PFSK-1 (cell line): ENCODE measurements around the gene FDXR.

Source experiments
- FOXP2 ChIP-seq: optimal IDR thresholded peaks from 2 replicates; pipeline ENCODE3; 2011; ENCODE audit warnings: borderline replicate concordance, control low read depth, inconsistent platforms; ENCODE audit not compliant: insufficient read depth; ENCODE audit errors: extremely low read length, extremely low read depth
- POLR2AphosphoS5 ChIP-seq: IDR thresholded peaks from 2 replicates; pipeline ENCODE4 v1.6.1; 2012; ENCODE audit warnings: low read depth, mild to moderate bottlenecking, control low read depth, low read length, moderate library complexity
- REST ChIP-seq, 2 experiments: IDR thresholded peaks; 2 replicates each; pipeline versions ENCODE4 v1.6.1 to v1.8.0; 2011 to 2012; ENCODE audit warnings: low read depth in 2 of 2, low read length in 2 of 2, control low read depth in 1 of 2, inconsistent platforms in 1 of 2, mild to moderate bottlenecking in 1 of 2, moderate library complexity in 1 of 2; ENCODE audit not compliant: insufficient read depth in 1 of 2
- SIN3A ChIP-seq: IDR thresholded peaks from 2 replicates; pipeline ENCODE4 v1.6.1; 2012; ENCODE audit warnings: mild to moderate bottlenecking, low read length, moderate library complexity, borderline replicate concordance; ENCODE audit not compliant: insufficient read depth
- TAF1 ChIP-seq: IDR thresholded peaks from 2 replicates; pipeline ENCODE4 v1.6.1; 2012; ENCODE audit warnings: low read length, control low read depth, borderline replicate concordance; ENCODE audit not compliant: insufficient read depth

FDXR gene

DNA sequence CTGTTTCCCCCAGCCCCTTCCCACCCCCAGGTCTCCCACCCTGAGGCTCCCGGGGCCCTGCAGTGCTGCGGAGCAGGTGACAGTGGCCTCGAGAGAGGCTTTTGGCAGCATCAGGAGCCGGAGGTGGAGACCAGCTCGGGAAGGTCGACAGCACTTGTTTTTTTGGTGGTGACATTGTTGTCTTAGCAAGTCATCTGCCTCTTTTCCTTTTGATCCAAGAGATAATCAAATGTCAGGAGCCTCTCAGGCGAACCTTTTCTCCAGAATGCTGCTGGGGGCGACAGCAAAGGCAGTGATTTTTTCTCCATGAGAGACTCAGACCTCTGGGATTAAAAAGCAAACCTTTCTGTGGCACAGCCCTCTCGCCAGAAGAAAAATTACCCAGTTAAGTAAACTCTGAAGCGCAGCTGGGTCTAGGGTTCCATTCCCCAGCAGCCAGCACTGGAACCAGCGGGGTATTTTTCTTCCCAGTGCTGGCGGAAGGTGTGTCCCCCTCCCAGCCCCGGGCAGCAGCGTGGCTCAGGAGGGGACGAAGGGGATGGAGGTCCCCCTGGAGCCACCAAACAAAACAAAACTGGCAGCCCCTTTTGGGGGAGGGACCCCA is 50.4 kb downstream of the FDXR start:
- TF ChIP-seq FOXP2 = no peak
- TF ChIP-seq TAF1 = no peak
- no peak for TF ChIP-seq SIN3A
- no peak for TF ChIP-seq REST (IDR thresholded peaks at IDR 0.05; ENCODE audit: insufficient read depth in 1 of 2, low read depth in 2 of 2, low read length in 2 of 2)
- TF ChIP-seq POLR2AphosphoS5 = no peak

- TF ChIP-seq FOXP2 (no peak), REST (IDR thresholded peaks at IDR 0.05; ENCODE audit: insufficient read depth in 1 of 2, low read depth in 2 of 2, low read length in 2 of 2) (no peak), POLR2AphosphoS5 (no peak), SIN3A (no peak)
Observed at GRCh38 chr17:74821655-74822334, 51.0 kb downstream of the FDXR start.

DNA sequence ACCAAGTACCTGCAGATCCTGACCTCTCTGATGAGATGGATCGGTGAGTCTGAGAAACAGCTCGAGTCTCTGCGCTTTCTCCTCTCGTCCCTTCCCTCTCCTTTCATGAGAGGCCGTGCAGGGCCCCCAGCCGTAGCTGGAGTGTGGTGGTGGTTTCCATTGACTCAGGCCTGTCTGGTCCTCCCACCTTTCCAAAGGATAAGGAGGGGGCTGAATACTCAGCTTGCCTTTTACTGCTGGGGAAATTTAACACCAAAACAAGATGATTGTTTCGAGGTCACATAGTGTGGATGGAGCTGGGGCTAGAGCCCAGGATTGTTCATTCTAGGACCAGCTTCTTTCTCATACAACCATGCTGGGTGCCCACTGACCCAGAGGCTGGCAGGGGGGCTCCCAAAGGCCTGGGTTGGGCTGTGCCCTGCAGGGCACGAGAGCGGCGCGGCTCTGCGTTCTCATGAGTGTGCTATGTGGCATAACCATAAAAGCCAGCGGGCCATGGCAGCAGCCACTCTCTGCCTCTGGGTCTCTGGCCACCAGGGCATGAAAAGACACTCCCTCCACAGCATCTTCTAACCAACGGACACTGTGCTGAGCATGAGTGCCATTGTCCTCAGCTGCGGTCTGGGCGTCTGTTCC is 52.9 kb downstream of the FDXR start:
- TF ChIP-seq FOXP2 = no peak
- no peak for TF ChIP-seq SIN3A
- TF ChIP-seq REST (IDR thresholded peaks at IDR 0.05; ENCODE audit: insufficient read depth in 1 of 2, low read depth in 2 of 2, low read length in 2 of 2) = no peak
- no peak for TF ChIP-seq TAF1
- TF ChIP-seq POLR2AphosphoS5 = no peak

- no peak for TF ChIP-seq FOXP2
- TF ChIP-seq SIN3A = no peak
- no peak for TF ChIP-seq POLR2AphosphoS5
- TF ChIP-seq REST (IDR thresholded peaks at IDR 0.05; ENCODE audit: insufficient read depth in 1 of 2, low read depth in 2 of 2, low read length in 2 of 2) = no peak
- TF ChIP-seq TAF1 = no peak
Observed at GRCh38 chr17:74818291-74818938, 54.4 kb downstream of the FDXR start.
